Measurements from ENCODE around the gene ZBTB7C.

DNA sequence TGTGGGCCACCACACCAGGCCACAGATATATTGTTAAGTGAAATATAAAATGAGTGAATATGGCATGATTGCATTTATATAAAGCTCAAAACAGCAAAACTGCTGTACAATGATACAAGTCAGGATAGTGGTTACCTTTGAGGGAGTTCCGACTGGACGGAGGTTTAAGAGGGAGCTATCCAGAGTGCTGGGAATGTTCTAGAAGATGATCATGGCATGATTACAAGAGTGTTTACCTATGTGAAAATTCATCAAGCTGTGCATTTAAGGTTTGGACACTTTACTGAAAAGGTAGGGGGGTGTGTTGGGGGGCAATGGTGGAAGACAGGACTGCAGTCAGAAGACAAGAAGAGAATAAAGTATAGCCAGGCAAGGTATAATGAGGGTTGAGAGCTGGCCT lies 201.4 kb downstream of the ZBTB7C start:
- TF ChIP-seq, protein P1, sequence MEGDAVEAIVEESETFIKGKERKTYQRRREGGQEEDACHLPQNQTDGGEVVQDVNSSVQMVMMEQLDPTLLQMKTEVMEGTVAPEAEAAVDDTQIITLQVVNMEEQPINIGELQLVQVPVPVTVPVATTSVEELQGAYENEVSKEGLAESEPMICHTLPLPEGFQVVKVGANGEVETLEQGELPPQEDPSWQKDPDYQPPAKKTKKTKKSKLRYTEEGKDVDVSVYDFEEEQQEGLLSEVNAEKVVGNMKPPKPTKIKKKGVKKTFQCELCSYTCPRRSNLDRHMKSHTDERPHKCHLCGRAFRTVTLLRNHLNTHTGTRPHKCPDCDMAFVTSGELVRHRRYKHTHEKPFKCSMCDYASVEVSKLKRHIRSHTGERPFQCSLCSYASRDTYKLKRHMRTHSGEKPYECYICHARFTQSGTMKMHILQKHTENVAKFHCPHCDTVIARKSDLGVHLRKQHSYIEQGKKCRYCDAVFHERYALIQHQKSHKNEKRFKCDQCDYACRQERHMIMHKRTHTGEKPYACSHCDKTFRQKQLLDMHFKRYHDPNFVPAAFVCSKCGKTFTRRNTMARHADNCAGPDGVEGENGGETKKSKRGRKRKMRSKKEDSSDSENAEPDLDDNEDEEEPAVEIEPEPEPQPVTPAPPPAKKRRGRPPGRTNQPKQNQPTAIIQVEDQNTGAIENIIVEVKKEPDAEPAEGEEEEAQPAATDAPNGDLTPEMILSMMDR (conservative IDR thresholded peaks at IDR 0.05; ENCODE audit: low read depth, low read length), result no peak
- TF ChIP-seq EZH2 (IDR thresholded peaks at IDR 0.05; ENCODE audit: borderline replicate concordance, low read depth, low read length, poor library complexity, severe bottlenecking), result no peak
